SK-N-SH treated with all-trans-retinoic acid at 6 μM for 48 hours (cell line): ENCODE results near the gene PHB1.

ENCODE experiments used
- ATAC-seq: fragments of 200-7000 bp; cut with Tn5 transposase; 3 replicates; pipeline ENCODE4 v1.9.1; 2020; ENCODE audit warnings: mild to moderate bottlenecking, moderate library complexity
- ARNTL ChIP-seq: fragments of 450-650 bp; formaldehyde crosslinking; IDR thresholded peaks from 2 replicates; pipeline ENCODE4 v1.5.0; 2020; ENCODE audit warnings: low read depth, mild to moderate bottlenecking, moderate library complexity, borderline replicate concordance
- BACH2 ChIP-seq: fragments of 250-450 bp; sonication (Bioruptor Pico); IDR thresholded peaks from 2 replicates; pipeline ENCODE4 v1.9.0; 2021; ENCODE audit warnings: mild to moderate bottlenecking, borderline replicate concordance
- CREB5 ChIP-seq: fragments of 250-450 bp; sonication (Bioruptor Pico); IDR thresholded peaks from 2 replicates; pipeline ENCODE4 v1.5.1; 2020; ENCODE audit warnings: low read depth, mild to moderate bottlenecking, moderate library complexity
- CSDC2 ChIP-seq: fragments of 250-450 bp; sonication (Bioruptor Pico); IDR thresholded peaks from 2 replicates; pipeline ENCODE4 v1.5.0; 2020; ENCODE audit warnings: mild to moderate bottlenecking, moderate library complexity
- CSRNP3 ChIP-seq: fragments of 250-450 bp; sonication (Bioruptor Pico); IDR thresholded peaks from 2 replicates; pipeline ENCODE4 v1.5.1; 2021; ENCODE audit warnings: mild to moderate bottlenecking, moderate library complexity
- ESRRG ChIP-seq: fragments of 250-450 bp; sonication (Bioruptor Pico); IDR thresholded peaks from 2 replicates; pipeline ENCODE4 v1.6.1; 2021; ENCODE audit warnings: mild to moderate bottlenecking
- GLIS3 ChIP-seq: fragments of 250-450 bp; sonication (Bioruptor Pico); IDR thresholded peaks from 2 replicates; pipeline ENCODE4 v1.5.0; 2020; ENCODE audit warnings: mild to moderate bottlenecking, moderate library complexity
- ISL1 ChIP-seq: fragments of 250-450 bp; sonication (Bioruptor Pico); IDR thresholded peaks from 2 replicates; pipeline ENCODE4 v2.1.2; 2022; ENCODE audit warnings: mild to moderate bottlenecking, moderate library complexity
- OSR1 ChIP-seq: fragments of 250-450 bp; sonication (Bioruptor Pico); IDR thresholded peaks from 2 replicates; pipeline ENCODE4 v1.8.0; 2022; ENCODE audit warnings: moderate library complexity, mild to moderate bottlenecking, inconsistent platforms
- PATZ1 ChIP-seq: fragments of 250-450 bp; sonication (Bioruptor Pico); IDR thresholded peaks from 2 replicates; pipeline ENCODE4 v1.8.0; 2020; ENCODE audit warnings: mild to moderate bottlenecking, moderate library complexity, borderline replicate concordance
- POU6F1 ChIP-seq: fragments of 250-450 bp; sonication (Bioruptor Pico); IDR thresholded peaks from 2 replicates; pipeline ENCODE4 v1.8.0; 2021; ENCODE audit warnings: low read depth, mild to moderate bottlenecking, moderate library complexity, borderline replicate concordance
- PPARA ChIP-seq: fragments of 250-450 bp; sonication (Bioruptor Pico); IDR thresholded peaks from 2 replicates; pipeline ENCODE4 v1.5.0; 2020; ENCODE audit warnings: mild to moderate bottlenecking, borderline replicate concordance
- RARB ChIP-seq: fragments of 250-450 bp; sonication (Bioruptor Pico); IDR thresholded peaks from 2 replicates; pipeline ENCODE4 v1.8.0; 2021; ENCODE audit warnings: mild to moderate bottlenecking, moderate library complexity
- SNAI2 ChIP-seq: fragments of 250-450 bp; sonication (Bioruptor Pico); IDR thresholded peaks from 2 replicates; pipeline ENCODE4 v1.5.0; 2020; ENCODE audit warnings: mild to moderate bottlenecking, moderate library complexity
- TCF4 ChIP-seq: fragments of 250-450 bp; sonication (Bioruptor Pico); IDR thresholded peaks from 2 replicates; pipeline ENCODE4 v1.8.0; 2021; ENCODE audit warnings: mild to moderate bottlenecking, moderate library complexity, borderline replicate concordance
- TOX ChIP-seq: fragments of 250-450 bp; sonication (Bioruptor Pico); IDR thresholded peaks from 2 replicates; pipeline ENCODE4 v1.8.0; 2021; ENCODE audit warnings: mild to moderate bottlenecking, moderate library complexity, borderline replicate concordance
- TSHZ2 ChIP-seq: fragments of 250-450 bp; sonication (Bioruptor Pico); IDR thresholded peaks from 2 replicates; pipeline ENCODE4 v1.5.0; 2020; ENCODE audit warnings: mild to moderate bottlenecking, moderate library complexity
- ZFP3 ChIP-seq: fragments of 250-450 bp; sonication (Bioruptor Pico); IDR thresholded peaks from 2 replicates; pipeline ENCODE4 v1.5.0; 2020; ENCODE audit warnings: mild to moderate bottlenecking, moderate library complexity
- ZFP30 ChIP-seq: fragments of 450-650 bp; formaldehyde crosslinking; IDR thresholded peaks from 2 replicates; pipeline ENCODE4 v1.5.0; 2022; ENCODE audit warnings: mild to moderate bottlenecking, moderate library complexity
- ZNF565 ChIP-seq: fragments of 450-650 bp; formaldehyde crosslinking; conservative IDR thresholded peaks from 2 replicates; pipeline ENCODE4 v1.5.0; 2020; ENCODE audit warnings: low read depth, mild to moderate bottlenecking, moderate library complexity
- ZNF70 ChIP-seq: fragments of 450-650 bp; formaldehyde crosslinking; IDR thresholded peaks from 2 replicates; pipeline ENCODE4 v1.5.0; 2020; ENCODE audit warnings: mild to moderate bottlenecking, moderate library complexity
- ZNF8 ChIP-seq: fragments of 450-650 bp; formaldehyde crosslinking; IDR thresholded peaks from 2 replicates; pipeline ENCODE4 v1.5.0; 2020; ENCODE audit warnings: mild to moderate bottlenecking, moderate library complexity

The PHB1 gene

GRCh38 chr17:49388692-49389513, 25.8 kb downstream of the PHB1 start:
- no peak for ATAC-seq
- TF ChIP-seq ZFP30 (no peak), ISL1 (CRISPR knock-in tag) (no peak)

- TF ChIP-seq ZNF8 (CRISPR knock-in tag) (no peak), ARNTL (CRISPR knock-in tag) (no peak), TOX (CRISPR knock-in tag) (no peak), ISL1 (CRISPR knock-in tag) (no peak), SNAI2 (CRISPR knock-in tag) (no peak), TCF4 (no peak), ZFP30 (no peak), POU6F1 (CRISPR knock-in tag) (no peak), OSR1 (CRISPR knock-in tag) (no peak), RARB (no peak), ESRRG (CRISPR knock-in tag) (no peak), PPARA (CRISPR knock-in tag) (no peak), TSHZ2 (no peak), BACH2 (CRISPR knock-in tag) (no peak), CREB5 (no peak), GLIS3 (CRISPR knock-in tag) (no peak), ZNF565 (no peak), ZFP3 (CRISPR knock-in tag) (no peak), CSDC2 (CRISPR knock-in tag) (no peak)
- no peak for ATAC-seq
Observed at GRCh38 chr17:49388290-49388640, 26.4 kb downstream of the PHB1 start.

GRCh38 chr17:49387498-49388289, 27.0 kb downstream of the PHB1 start:
- TF ChIP-seq ZNF70 (CRISPR knock-in tag): no peak
- no peak for TF ChIP-seq ARNTL (CRISPR knock-in tag)
- no peak for TF ChIP-seq CSRNP3 (CRISPR knock-in tag)
- no peak for TF ChIP-seq OSR1 (CRISPR knock-in tag)
- no peak for TF ChIP-seq ZFP30
- TF ChIP-seq PATZ1 (CRISPR knock-in tag): no peak
- no peak for TF ChIP-seq CSDC2 (CRISPR knock-in tag)
- no peak for TF ChIP-seq ISL1 (CRISPR knock-in tag)
- no peak for TF ChIP-seq TCF4
- TF ChIP-seq ZNF8 (CRISPR knock-in tag): no peak
- TF ChIP-seq TSHZ2: no peak

More at GRCh38 chr17:49387498-49388289, 27.0 kb downstream of the PHB1 start:
- no peak for ATAC-seq
